ENCODE measurements around the gene FAM20C.

DNA sequence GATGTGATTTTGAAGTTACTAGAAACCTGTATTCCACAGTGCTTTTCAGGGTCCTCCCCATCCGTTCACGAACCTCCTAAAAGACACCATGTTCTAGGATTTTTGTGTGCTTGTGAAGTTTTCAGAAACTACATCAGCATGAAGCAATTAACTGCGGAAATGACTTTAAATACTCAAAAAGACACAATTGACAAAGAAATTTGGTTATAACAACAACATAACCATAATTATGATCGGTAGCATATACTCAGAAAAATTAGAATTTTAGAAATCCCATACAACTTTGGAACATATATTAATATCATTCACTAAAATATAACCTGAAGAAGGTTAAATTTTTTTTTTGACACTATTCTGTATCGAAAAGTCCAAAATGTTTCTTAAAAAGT lies 43.8 kb upstream of the FAM20C start:
- TF ChIP-seq POLR2A (IDR thresholded peaks at IDR 0.05) (no peak), EP300 (IDR thresholded peaks at IDR 0.05) (no peak), POLR2AphosphoS5 (IDR thresholded peaks at IDR 0.05) (no peak)
- TF ChIP-seq, protein P1, sequence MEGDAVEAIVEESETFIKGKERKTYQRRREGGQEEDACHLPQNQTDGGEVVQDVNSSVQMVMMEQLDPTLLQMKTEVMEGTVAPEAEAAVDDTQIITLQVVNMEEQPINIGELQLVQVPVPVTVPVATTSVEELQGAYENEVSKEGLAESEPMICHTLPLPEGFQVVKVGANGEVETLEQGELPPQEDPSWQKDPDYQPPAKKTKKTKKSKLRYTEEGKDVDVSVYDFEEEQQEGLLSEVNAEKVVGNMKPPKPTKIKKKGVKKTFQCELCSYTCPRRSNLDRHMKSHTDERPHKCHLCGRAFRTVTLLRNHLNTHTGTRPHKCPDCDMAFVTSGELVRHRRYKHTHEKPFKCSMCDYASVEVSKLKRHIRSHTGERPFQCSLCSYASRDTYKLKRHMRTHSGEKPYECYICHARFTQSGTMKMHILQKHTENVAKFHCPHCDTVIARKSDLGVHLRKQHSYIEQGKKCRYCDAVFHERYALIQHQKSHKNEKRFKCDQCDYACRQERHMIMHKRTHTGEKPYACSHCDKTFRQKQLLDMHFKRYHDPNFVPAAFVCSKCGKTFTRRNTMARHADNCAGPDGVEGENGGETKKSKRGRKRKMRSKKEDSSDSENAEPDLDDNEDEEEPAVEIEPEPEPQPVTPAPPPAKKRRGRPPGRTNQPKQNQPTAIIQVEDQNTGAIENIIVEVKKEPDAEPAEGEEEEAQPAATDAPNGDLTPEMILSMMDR (IDR thresholded peaks at IDR 0.05) = no peak

All from gastroesophageal sphincter (tissue), 3 donors.